GM10847 (cell line): ENCODE results near the gene DCLK2.

Source experiments
- POLR2A ChIP-seq: IDR thresholded peaks from 2 replicates; pipeline ENCODE4 v1.6.1; 2011; ENCODE audit not compliant: insufficient read length; ENCODE audit errors: extremely low read depth

DCLK2 gene

DNA sequence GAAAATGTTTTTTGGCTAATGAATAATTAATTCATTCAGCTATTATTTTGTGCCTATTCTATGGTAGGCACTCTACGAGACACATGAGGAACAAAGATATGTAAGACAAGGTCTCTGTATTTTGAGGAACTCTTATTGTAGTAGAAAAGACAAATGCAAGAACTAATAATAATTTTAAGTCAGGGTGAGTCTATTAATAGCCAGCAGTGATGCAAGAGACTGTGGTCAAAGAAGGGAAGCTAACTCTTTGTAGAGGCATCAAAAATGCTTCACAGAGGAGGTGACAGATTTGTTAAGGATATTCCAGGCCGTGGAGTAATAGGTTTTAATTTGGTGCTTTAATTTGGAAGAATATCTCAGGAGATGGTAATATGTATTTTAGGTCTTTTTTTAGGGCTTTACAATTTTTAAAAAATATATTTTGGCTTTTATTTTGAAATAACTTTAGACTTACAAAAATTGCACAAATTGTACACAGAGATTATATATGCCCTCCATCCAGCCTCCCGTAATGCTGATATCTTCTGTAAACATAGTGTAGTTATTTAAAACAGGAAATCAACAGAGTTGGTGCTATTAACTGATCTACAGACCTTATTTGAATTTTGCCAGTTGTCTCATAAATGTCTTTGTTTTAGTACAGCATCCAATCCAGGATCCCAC, 48.1 kb downstream of the DCLK2 start:
- TF ChIP-seq POLR2A, result no peak

DNA sequence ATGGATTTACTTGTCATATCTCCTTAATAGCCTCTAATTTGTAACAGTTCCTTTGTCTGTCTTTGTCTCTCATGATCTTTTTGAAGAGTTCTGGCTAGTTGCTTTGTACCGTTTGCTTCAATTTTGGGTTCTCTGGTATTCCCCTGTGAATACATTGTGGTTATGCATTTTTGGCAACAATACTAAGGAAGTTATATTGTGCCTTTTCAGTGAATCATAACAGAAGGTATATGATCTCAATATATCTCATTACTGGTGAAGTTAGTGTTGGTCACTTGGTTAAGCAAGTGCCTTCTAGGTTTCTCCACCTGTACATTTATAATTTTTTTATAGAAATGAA, 48.6 kb downstream of the DCLK2 start:
- no peak for TF ChIP-seq POLR2A

DNA sequence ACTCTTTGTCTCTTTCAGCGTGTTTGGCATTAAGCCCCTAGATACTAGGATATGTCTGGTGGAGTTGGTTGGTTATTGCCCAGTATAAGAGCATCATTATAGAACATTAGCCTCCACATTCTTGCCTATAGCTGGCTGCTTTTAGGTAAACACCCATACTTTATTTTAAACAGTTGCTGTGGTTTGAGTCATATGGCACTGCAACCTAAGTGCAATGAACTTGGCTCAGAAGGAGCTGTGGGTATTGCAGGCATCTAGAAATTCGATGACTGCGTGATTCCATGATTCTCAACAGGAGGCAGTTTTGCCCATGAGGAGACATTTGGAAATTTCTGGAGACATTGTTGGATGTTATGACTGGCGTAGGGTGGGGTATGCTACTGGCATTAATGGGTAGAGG, 49.5 kb downstream of the DCLK2 start:
- no peak for TF ChIP-seq POLR2A

DNA sequence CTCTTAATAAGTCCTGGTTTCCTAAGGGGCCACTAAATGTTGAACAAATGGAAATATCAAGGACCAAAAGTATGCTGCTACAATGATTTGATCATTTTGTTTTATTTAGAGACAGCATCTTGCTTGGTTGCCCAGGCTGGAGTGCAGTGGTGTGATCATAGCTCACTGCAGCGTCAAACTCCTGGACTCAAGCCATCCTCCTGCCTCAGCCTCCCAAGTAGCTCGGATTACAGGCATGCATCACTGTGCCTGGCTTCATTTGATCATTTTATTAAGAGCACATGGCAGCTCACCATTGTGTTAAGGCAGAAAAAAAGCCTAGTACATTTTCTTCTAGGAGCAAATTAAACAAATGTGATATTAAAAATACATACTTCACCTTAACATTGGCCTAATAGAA, 52.7 kb downstream of the DCLK2 start:
- TF ChIP-seq POLR2A, result no peak

DNA sequence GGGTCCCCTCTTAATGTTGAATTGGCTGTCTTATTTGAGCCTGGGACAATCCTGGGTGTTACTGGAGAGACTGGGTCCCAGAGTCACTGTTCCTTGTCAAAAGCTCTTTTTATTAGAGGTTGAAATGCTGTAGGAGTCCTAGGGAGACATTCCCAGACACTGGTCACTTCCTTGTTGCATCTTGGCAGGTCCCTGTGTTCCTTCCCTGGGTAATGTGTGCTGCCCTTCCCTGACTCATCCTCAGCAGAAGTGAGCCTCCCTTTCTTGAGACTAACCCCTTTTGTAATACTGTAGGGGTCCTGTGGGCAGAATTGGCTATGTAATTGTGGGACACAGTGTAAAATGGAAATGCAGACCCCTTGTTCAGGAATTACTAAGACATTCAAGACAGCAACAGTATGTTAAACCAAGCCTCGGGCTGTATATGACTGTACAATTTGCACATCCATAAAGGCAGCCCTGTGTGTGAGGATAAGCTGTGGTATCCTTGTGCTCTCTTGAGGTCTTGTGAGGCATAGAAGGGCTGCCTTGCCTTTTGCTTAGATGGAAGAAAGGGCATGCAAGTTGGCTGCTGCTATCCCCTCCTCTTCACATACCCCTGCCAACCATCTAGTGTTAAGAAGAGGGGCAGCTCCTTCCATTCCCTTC, 53.5 kb downstream of the DCLK2 start:
- no peak for TF ChIP-seq POLR2A

DNA sequence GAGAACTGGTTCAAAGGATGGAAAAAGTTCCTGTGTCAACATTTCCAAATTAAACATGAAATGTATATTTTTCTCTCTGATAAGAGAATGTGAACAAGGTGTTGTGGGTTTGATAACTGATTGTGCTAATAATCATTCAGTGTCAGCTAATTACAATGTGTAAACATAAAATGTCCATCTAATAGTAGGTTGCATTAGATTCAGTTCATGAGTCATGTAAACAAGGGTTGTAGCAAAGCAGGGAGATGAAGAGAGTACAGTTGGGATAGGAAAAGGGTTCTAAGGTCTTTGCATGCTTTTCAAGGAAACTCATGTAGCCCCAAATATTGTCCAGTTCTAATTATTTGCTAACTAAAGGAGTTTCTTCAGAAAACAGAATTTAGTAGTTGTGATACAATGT, 55.4 kb downstream of the DCLK2 start:
- no peak for TF ChIP-seq POLR2A

DNA sequence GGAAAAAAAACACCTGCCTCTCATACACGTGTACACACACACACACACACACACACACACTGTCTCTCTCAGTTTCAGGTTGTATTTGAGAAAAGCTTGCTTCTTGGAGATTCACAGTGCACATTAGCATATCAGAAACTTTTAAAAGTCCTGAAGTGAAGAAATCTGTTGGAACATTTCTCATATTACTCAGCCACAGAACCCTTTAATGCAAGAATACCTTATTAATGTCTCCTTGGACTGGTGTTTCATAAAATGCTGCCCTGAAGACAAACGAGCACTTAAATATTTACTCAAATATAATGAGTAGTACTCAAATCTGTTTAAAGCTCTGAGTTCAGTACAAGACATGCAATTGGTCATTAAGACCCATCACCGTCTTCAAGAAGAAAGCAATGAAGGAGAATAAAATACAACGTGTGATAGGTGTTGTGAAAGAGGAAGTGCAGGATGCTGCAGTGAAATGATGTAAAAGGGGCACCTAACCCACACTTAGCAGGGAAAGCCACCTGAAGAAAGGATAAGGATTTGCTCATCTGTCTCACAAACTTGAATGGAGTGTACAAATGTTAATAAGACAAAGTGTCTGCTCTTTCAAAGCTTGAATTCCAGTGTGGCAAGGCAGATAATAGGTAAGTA, 57.0 kb downstream of the DCLK2 start:
- no peak for TF ChIP-seq POLR2A

DNA sequence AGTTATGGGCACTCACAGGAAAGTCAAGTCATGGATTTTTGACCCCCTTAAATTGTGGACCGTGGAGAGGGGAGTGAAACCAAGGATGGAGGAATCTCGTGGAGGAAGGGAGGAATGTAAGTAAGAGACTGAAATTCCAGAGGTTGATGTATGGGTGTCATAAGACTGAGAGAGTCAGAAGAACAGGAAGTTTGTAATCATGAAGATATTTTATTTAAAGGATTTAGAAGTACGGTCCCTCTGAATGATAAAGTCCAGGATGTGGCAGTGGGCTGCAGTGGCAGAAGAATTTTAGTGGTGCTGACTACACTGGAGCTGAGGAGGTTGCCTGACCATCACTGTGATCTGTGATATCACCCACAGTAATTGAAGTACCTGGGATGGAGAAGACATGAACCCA, 57.8 kb downstream of the DCLK2 start:
- no peak for TF ChIP-seq POLR2A

DNA sequence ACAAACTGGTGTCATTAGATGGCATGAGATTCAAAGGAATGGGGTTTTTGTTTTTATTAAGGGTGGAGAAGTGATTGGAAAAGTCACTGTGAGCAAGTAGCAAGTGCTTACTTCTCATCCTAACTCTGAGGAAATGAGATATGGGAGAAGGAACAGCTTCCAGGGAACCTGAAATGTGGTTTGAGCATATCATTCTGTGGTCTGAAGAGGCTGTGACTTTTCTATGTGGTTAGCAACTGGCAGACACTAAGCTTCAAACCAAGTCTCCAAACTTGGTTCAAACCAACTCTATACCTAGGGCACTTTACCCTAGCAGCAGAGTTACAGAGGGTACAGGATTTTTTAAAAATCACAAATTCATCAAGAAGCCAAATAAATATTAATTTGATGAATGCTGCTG, 58.2 kb downstream of the DCLK2 start:
- TF ChIP-seq POLR2A, result no peak

DNA sequence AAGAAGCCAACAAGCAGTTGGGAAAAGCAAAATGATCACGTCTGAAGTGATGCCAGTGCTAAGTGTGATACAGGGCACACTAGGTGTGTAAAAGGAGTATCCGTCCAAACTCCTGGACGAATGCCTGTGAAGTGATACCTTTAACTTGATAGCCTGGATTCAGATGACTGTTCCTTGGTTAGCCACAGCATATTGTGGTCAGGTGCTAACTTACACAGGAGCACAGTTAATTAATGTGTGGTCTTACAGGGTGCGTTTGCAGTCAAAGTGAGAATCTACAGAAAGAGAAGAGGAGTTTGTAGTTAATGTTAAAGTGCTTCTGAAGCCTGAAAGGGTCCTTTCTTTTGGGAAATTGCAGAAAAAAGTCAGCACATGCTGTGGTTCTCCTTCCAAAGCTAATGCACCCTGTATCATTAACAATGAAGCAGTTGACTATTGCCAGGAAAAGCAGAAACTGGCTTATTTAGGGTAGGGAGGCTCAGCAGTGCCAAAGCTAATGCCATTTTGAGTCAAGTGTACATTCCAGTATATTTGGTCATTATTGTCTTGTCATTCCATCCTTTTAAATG, 61.1 kb downstream of the DCLK2 start:
- TF ChIP-seq POLR2A, result no peak

DNA sequence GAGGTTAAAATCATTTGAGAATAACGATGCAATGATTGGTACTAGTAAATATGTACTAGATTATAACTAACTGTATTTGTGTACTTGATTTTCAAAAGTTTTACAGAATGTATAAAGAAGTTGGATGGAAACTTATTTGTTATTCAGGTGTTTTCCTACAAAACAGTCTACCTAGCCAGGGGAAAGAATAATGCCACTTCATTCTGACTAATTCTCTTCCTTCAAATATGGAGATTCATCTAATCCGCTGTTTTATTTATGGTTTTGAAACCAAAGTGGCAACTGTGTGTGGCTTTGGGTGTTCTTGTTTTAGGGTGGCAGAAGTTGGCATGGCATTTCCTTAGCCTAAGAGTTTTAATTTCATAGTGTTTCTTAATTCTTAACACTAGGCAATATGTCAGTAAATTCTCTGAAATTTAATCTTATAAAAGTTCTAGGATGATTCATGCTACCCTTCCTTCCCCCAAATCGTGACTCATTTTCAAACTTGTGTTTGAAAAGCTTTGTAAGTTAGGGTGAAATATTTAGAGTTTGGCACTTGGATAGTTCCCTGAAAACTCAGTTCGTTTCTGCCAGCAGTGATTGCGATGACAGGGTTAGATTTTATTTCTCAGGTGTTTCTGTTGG, 62.6 kb downstream of the DCLK2 start:
- no peak for TF ChIP-seq POLR2A

DNA sequence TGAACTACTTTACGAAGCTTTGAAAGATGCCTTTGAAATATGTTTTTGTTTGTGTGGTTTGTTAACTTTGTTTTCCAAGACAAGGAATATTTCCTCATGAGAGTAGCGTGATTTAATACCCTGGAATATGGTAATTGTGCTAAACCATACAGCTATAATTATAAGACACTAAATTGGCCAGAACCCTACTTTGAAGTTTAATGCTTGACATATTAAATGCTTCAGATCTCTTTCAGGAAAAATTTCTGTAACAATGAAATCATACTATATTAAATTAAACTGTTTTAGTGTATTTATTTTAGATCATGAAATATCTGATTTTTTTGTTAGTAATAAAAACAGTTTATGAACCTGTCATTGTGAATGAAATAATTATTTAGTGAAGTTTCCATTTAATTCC, 63.5 kb downstream of the DCLK2 start:
- TF ChIP-seq POLR2A, result no peak

DNA sequence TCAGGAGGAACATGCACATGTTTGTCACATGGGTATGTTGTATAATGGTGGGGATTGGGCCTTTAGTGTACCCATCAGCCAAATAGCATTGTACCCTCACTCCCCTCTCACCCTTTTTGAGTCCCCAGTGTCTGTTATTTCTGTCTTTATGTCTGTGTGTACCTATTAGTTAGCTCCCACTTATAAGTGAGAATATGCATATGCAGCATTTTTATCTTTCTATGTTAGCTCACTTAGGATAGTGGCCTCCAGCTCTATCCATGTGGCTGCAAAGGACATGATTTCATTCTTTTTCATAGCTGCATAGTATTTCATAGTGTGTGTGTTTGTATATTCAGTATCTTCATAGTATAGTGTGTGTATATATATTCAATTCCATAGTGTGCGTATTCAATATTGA, 64.6 kb downstream of the DCLK2 start:
- TF ChIP-seq POLR2A, result no peak

DNA sequence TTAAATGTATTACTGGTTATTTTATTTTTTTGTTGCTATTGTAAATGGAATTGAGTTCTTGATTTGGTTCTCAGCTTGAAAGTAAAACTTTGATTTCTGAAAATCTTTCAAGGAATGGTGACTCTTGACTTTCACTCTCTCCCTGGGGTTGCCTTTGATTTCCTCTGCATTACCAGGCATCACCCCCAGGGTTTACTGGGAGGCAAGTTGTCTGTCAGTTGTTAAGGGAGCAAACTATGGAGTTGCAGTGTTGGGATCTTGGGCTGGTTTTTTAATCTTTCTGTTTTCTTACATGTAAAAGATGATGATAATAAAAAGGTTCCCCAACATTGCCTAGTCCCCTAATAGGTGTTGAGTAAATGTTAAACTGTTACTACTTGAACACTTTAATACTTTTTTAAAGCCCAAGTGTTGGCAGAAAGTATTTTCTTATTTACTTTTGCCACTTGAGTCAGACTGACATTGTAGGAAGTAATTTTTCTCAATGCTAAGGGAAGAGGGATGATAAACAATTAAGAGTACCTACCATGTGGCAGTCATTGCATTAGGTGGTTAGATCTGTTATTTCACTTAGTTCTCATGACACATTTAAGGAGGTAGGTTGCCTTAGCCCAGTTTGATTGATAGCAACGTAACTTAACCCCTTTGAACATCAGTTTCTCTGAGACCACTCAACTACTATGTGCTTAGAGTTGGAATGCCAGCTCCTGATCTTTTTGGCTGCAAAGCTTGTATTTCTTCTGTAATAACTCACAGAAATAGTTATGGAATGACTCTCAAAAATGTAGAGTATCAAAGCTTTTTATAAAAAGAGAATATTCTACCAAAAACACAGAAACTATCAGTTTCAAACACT, 67.1 kb downstream of the DCLK2 start:
- no peak for TF ChIP-seq POLR2A

DNA sequence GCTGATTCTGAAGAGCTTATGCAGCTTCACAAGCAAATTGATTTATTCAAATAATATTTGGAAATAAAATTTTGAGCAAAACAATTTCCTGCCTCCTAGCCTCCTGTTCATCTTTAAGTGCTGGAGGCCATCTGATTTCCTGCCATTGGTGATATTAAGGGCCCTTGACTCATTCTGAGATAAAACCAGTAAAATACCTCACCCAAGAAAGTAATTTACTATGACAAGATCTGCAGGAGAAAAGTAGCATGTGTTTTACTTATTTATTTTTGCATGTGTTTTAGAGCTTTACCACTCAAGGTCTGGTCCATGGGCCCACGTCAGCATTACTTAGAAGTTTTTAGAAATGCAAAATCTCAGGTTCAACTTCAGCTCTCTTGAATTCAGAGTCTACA, 67.7 kb downstream of the DCLK2 start:
- TF ChIP-seq POLR2A, result no peak
